Heart left ventricle (tissue), 16 donors: ENCODE data around the gene ALPL. TPM values are rescaled to one million over a fixed set of nuclear protein-coding genes. Genes with fewer than 3 reads are reported as not detected.

ENCODE experiments used
- ATAC-seq, 4 donors: fragments of 200-7000 bp; cut with Tn5 transposase; one replicate each; pipeline ENCODE4 v1.9.1; 2020 to 2022; ENCODE audit warnings: moderate library complexity in 4 of 4, mild to moderate bottlenecking in 3 of 4, moderate number of reproducible peaks in 1 of 4
- DNase-seq, 5 donors: peaks; one replicate each; pipeline ENCODE4 v3.0.0-alpha.2; 2020
- H3K27ac ChIP-seq, 12 donors: fragments of 200-600 bp; sonication (generic) in 4 of 12; one replicate each; pipeline versions ENCODE4 v1.5.0 to v1.8.0; 2016 to 2022; ENCODE audit warnings: mild to moderate bottlenecking in 2 of 12
- H3K27me3 ChIP-seq, 9 donors: fragments of 200-600 bp; sonication (generic) in 2 of 9; one replicate each; pipeline versions ENCODE4 v1.5.1 to v1.8.0; 2016 to 2022; ENCODE audit warnings: mild to moderate bottlenecking in 3 of 9
- H3K36me3 ChIP-seq, 9 donors: fragments of 200-600 bp; sonication (generic) in 2 of 9; one replicate each; pipeline versions ENCODE4 v1.5.0 to v1.8.0; 2018 to 2022; ENCODE audit warnings: mild to moderate bottlenecking in 2 of 9
- H3K4me1 ChIP-seq, 12 donors: fragments of 200-600 bp; sonication (generic) in 4 of 12; one replicate each; pipeline versions ENCODE4 v1.5.0 to v1.8.0; 2016 to 2022; ENCODE audit warnings: mild to moderate bottlenecking in 3 of 12
- H3K4me3 ChIP-seq, 12 donors: fragments of 200-600 bp; sonication (generic) in 4 of 12; one replicate each; pipeline versions ENCODE4 v1.5.0 to v1.8.0; 2017 to 2022; ENCODE audit warnings: mild to moderate bottlenecking in 9 of 12, moderate library complexity in 4 of 12
- H3K9me3 ChIP-seq, 12 donors: fragments of 200-600 bp; sonication (generic) in 4 of 12; one replicate each; pipeline versions ENCODE4 v1.5.0 to v1.8.0; 2016 to 2022; ENCODE audit warnings: mild to moderate bottlenecking in 1 of 12
- POLR2A ChIP-seq, 2 donors: fragments of 450-650 bp; IDR thresholded peaks; one replicate each; pipeline ENCODE4 v1.6.1; 2017; ENCODE audit warnings: antibody characterized with exemption in 2 of 2, mild to moderate bottlenecking in 2 of 2, moderate library complexity in 2 of 2
- WGBS, 4 donors: extraction: QIAGEN DNeasy Blood & Tissue Kit in 2 of 4; methylation state at CpG; one replicate each; pipeline versions ENCODE4 v1.1.5 to v1.1.7; 2013 to 2018; 5-methylcytosine and 5-hydroxymethylcytosine counted together
- intact Hi-C, 10 donors: fragments of 100-400 bp; cut with DNase I; formaldehyde crosslinking; loops; one replicate each; pipeline versions ENCODE4 v1.11.1 to v1.14.2; 2022
- polyA plus RNA-seq, 2 donors: library from polyadenylated mRNA; stranded (reverse); fragments of 200-250 nt; gene quantifications; one replicate each; pipeline ENCODE4 v1.2.3, GENCODE V29; 2013
- total RNA-seq, 9 donors: library from RNA; depleted of rRNA in 2 of 9; stranded (reverse); fragments of >200 nt in 2 of 9; fragmentation: NEBNext Ultra II Directional in 3 of 9; extraction: Animal tissue kit (Norgen Biotek cat#: 25700) in 3 of 9; gene quantifications; one replicate each; pipeline versions ENCODE4 v1.1.0 to v1.2.4, GENCODE V29; 2016 to 2023
- TF ChIP-seq, protein P1 (sequence below), 12 donors: fragments of 200-600 bp; sonication (generic) in 4 of 12; IDR thresholded peaks; one replicate each; pipeline versions ENCODE4 v1.5.0 to v1.8.0; 2018 to 2022; ENCODE audit warnings: antibody characterized with exemption in 12 of 12, mild to moderate bottlenecking in 5 of 12
- donor health status: ischemic (EF 13 %, LVEDD 7.1; RV severe dilation, severe dysfunction).
- donor health status: healthy with polysubstance abuse.
- donor health status: DM: no; HTN: yes; CAD: no.
- donor health status: DM: no; HTN: no; CAD: no.
- donor health status: ischemic (EF 25% LVEDD 6.9; RV normal size, moderate dysfunction).
- donor health status: ischemic (EF 25% LVEDD 5.7; RV mildly dilated, moderate dysfunction).
- donor health status: healthy.
- donor health status: DM: yes; HTN: yes; CAD: no.
- donor health status: ischemic (EF 35%, LVEDD 5.7; RV mildly dilated, moderate dysfunction).
- donor health status: nonischemic (EF 11% LVEDD 7.7; RV severe dilation, severe dysfunction).
- donor health status: DM: yes; HTN: yes; CAD: no.
- donor health status: PGD.
- donor health status: ischemic (EF 29% LVEDD 5.4; RV normal size, mild dysfunction).
- donor health status: nonischemic (EF 23%, LVEDD 6.1; RV moderate dilation, normal function).

The ALPL gene
- total and polyA plus RNA-seq, 11 donors = 6.3 to 45.8 (median 12.3) TPM

DNA sequence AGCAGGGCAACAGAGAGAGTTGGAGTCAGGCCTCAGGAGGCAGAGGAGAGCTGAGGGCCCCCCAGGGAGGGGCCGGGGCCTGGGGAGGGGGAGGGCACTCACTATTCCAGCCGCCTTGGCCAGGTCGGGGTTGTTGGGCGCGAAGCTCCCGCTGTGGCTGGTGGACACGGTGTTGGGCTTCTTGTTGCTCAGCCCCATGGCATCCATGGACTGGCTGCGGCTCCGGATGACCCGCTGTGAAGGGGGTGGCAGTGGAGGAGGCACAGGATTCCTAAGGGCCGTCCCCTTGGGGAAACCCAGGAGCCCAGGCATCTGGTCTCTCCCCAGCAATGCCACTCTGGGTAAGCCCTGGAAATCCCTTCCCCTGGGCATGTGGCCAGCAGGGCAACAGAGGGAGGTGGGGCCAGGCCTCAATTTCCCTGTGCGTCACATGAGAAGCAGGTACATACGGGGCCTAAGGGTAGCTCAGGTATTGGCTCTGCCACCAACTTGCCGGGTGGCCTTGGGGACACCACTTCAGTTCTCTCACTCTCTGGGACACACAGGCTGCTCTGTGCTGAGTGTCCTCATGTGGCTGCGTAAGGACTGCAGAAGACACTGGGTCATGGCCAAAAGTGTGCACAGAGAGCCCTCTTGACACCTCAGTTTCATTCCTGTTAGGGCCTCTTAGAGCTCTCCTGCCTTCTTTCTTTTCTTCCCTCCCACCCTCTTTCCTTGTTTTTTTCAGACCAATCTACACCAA, 96.9 kb downstream of the ALPL start:
- 87 to 95% (median 91%) methylated on average over 8 to 15 of the region's 15 CpGs for WGBS, 4 donors
- Histone ChIP-seq H3K4me1 (no peaks in the 10 kb centered on the region), H3K4me3 (no peak overlapping the region), H3K27me3 (peaks cover 0 to 8% (median 0%) of the 10 kb centered on the region in 9 donors), H3K9me3 (no peaks in the 10 kb centered on the region), H3K36me3 (no peaks in the 10 kb centered on the region), H3K27ac (no peak overlapping the region)
- intact Hi-C loops = no loop called here
- ATAC-seq (no peak), DNase-seq (no peak)
- TF ChIP-seq, protein P1, sequence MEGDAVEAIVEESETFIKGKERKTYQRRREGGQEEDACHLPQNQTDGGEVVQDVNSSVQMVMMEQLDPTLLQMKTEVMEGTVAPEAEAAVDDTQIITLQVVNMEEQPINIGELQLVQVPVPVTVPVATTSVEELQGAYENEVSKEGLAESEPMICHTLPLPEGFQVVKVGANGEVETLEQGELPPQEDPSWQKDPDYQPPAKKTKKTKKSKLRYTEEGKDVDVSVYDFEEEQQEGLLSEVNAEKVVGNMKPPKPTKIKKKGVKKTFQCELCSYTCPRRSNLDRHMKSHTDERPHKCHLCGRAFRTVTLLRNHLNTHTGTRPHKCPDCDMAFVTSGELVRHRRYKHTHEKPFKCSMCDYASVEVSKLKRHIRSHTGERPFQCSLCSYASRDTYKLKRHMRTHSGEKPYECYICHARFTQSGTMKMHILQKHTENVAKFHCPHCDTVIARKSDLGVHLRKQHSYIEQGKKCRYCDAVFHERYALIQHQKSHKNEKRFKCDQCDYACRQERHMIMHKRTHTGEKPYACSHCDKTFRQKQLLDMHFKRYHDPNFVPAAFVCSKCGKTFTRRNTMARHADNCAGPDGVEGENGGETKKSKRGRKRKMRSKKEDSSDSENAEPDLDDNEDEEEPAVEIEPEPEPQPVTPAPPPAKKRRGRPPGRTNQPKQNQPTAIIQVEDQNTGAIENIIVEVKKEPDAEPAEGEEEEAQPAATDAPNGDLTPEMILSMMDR (IDR thresholded peaks at IDR 0.05) = no peak
- no peak for TF ChIP-seq POLR2A (IDR thresholded peaks at IDR 0.05)

- TF ChIP-seq, protein P1 (IDR thresholded peaks at IDR 0.05) = no peak
- TF ChIP-seq POLR2A (IDR thresholded peaks at IDR 0.05) = no peak
- WGBS, 4 donors = 31 to 46% (median 37%) methylated on average over 30 to 37 of the region's 37 CpGs
- Histone ChIP-seq H3K27me3 (peaks cover 0 to 8% (median 0%) of the 10 kb centered on the region in 9 donors), H3K4me3 (no peak overlapping the region), H3K27ac (no peak overlapping the region), H3K4me1 (no peaks in the 10 kb centered on the region), H3K36me3 (no peaks in the 10 kb centered on the region), H3K9me3 (no peaks in the 10 kb centered on the region)
- DNase-seq = peak; percentile 67 to 91 (median 80)
- intact Hi-C loops = no loop called here
- peak; percentile 74 to 94 (median 90) for ATAC-seq
Observed at GRCh38 chr1:21607549-21608529, 98.6 kb downstream of the ALPL start.

GRCh38 chr1:21608798-21609197, 99.6 kb downstream of the ALPL start:
- Histone ChIP-seq H3K4me3 (no peak overlapping the region), H3K9me3 (no peaks in the 10 kb centered on the region), H3K27me3 (peaks cover 0 to 8% (median 0%) of the 10 kb centered on the region in 9 donors), H3K27ac (no peak overlapping the region), H3K36me3 (no peaks in the 10 kb centered on the region), H3K4me1 (no peaks in the 10 kb centered on the region)
- TF ChIP-seq POLR2A (IDR thresholded peaks at IDR 0.05) = no peak
- TF ChIP-seq, protein P1 (IDR thresholded peaks at IDR 0.05) = no peak
- DNase-seq (no peak), ATAC-seq (no peak)
- WGBS, 4 donors = 59 to 75% (median 69%) methylated on average over 4 of the region's 4 CpGs
- intact Hi-C loops = no loop called here

GRCh38 chr1:21610027-21610426, 100.8 kb downstream of the ALPL start:
- WGBS, 4 donors = 72 to 92% (median 80%) methylated on average over 14 to 16 of the region's 16 CpGs
- Histone ChIP-seq H3K4me3 (no peak overlapping the region), H3K27ac (no peak overlapping the region), H3K27me3 (peaks cover 0 to 8% (median 0%) of the 10 kb centered on the region in 9 donors), H3K9me3 (no peaks in the 10 kb centered on the region), H3K4me1 (no peaks in the 10 kb centered on the region), H3K36me3 (no peaks in the 10 kb centered on the region)
- no peak for DNase-seq
- ATAC-seq = no peak
- intact Hi-C loops = no loop called here
- no peak for TF ChIP-seq POLR2A (IDR thresholded peaks at IDR 0.05)
- TF ChIP-seq, protein P1 (IDR thresholded peaks at IDR 0.05) = no peak
